Lower leg skin (tissue), 3 donors: ENCODE data around the gene ELMOD1.

Source experiments
- POLR2A ChIP-seq, 2 donors: fragments of 450-650 bp; IDR thresholded peaks; one replicate each; pipeline ENCODE4 v1.6.1; 2016 to 2017; ENCODE audit warnings: antibody characterized with exemption in 2 of 2, mild to moderate bottlenecking in 1 of 2, moderate library complexity in 1 of 2
- TF ChIP-seq, protein P1 (sequence below), 3 donors: fragments of 450-650 bp; IDR thresholded peaks; one replicate each; pipeline ENCODE4 v1.5.1; 2016; ENCODE audit warnings: antibody characterized with exemption in 3 of 3, mild to moderate bottlenecking in 3 of 3, moderate library complexity in 2 of 3

DNA sequence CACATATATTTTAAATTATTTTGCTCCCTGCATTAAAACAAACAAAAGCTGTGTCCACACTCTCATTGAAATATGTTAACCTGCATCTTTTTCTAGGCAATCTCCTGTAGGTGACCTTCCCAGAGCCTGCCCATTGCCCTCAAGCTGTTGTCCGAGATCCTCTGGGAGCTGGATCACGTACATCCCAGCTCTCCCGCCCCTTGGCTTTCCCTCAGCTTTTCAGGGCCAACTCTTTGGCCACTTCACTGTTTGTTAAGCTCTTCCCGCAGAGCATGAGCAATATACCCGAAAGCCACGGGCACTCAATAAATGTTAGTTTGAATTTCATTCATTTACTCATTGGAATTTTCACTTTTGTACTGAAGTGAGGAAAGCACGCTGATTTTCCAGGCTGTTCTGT is 32.2 kb downstream of the ELMOD1 start:
- no peak for TF ChIP-seq POLR2A (IDR thresholded peaks at IDR 0.05)
- TF ChIP-seq, protein P1, sequence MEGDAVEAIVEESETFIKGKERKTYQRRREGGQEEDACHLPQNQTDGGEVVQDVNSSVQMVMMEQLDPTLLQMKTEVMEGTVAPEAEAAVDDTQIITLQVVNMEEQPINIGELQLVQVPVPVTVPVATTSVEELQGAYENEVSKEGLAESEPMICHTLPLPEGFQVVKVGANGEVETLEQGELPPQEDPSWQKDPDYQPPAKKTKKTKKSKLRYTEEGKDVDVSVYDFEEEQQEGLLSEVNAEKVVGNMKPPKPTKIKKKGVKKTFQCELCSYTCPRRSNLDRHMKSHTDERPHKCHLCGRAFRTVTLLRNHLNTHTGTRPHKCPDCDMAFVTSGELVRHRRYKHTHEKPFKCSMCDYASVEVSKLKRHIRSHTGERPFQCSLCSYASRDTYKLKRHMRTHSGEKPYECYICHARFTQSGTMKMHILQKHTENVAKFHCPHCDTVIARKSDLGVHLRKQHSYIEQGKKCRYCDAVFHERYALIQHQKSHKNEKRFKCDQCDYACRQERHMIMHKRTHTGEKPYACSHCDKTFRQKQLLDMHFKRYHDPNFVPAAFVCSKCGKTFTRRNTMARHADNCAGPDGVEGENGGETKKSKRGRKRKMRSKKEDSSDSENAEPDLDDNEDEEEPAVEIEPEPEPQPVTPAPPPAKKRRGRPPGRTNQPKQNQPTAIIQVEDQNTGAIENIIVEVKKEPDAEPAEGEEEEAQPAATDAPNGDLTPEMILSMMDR (IDR thresholded peaks at IDR 0.05): no peak
